DMS 273 (cell line): ENCODE data around the gene PDSS2.
"Not testable (repeated sequence)": the region's sequence is repeated elsewhere in the genome, so short reads cannot be mapped to it uniquely, and the experiment has no call there.

Experiments used
- DNase-seq: peaks from one replicate; lab custom pipeline; 2025; ENCODE audit not compliant: unreplicated experiment; lab: John Stamatoyannopoulos, UW

PDSS2 gene

GRCh38 chr6:107280001-107280400 is 179.4 kb downstream of the PDSS2 start:
- not testable (repeated sequence) for DNase-seq

DNA sequence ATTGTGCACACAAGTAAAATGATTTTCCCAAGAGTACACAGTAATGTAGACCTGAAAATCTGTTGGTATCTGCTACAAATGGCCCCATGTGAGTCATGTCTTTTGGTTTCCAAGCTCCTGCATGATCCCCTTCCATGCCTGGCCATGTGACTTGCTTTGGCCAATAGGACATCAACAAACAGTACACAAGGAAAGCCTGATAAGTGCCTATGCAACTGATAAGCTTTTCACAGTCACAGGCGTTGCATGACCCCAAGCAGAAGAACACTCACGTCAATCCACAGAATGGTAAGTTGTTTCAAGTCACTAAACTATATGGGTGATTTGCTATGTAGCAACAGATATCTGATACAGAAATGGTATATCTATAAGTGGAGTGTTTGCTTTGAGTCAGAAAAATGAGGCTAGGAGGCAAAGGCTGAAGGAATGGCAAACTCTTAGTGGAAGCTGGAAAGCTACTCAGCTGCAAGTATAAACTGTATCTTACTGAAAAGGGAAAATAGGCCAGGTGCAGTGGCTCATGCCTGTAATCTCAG is 184.0 kb downstream of the PDSS2 start:
- DNase-seq = no peak

DNA sequence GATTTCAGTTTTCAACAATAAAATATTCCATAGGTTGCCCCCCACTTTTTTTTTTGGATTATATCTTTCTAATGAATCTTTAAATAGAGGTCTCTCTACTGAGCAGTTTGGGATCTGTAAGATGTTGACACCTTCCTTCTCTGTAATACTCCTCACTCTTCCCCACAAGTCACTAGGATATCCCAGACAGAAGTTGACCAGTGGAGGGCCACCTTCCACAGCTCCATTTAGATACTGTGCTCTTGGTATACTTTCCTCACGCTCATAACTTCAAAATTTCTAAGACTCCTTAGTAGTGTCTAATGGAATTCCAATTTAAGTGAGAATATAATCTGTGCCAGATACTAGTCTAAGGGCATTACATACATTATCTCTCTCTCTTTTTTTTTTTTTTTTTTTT is 185.1 kb downstream of the PDSS2 start:
- no peak for DNase-seq

- no peak for DNase-seq
Measured at GRCh38 chr6:107272246-107272645, 187.1 kb downstream of the PDSS2 start.

DNA sequence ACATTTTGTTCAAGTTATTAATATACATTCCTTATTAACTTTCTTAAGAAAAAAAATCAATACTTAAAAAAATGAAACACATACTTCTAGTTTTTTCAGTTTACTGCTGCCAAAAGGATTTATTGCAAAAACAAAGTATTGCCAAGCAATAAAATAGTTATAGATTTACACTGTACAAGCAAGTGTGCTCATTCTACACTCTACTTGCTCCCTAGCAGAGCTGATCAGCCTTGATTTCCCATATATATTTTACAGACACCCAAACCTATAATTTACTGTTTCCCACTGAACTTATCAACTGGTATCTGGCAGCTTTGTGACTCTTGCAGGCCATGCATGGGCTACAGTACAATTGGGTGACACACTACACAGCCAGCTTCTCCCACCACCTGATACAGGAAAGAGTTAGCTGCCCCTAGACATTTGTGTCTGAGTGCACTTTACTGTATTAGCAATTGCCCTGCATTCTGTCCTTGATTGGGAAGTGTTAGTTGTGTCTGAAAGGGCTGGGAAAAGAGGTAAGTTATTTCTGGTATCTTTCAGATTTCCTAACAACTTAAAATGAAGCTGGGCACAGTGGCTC is 188.1 kb downstream of the PDSS2 start:
- DNase-seq = no peak

- DNase-seq = no peak
Measured at GRCh38 chr6:107267634-107268033, 191.7 kb downstream of the PDSS2 start.

DNA sequence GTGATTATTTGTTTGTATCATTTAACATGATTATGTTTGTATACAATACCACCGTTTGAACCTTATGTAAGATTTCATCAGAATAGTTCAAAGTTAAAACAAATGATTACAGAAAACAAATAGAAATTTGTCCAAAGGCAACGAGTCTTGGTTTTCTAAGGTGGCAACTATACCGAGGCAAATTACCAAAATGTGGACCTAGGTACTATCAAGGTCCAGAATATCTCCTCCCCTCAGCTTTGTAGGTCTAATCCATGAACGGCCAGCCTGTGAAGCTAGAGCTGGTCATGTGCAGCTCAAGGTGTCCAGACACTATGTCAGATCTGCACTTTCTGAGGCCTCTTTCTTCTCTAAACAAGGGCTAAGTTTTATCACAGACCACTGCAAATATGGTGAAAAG is 192.4 kb downstream of the PDSS2 start:
- DNase-seq = no peak

DNA sequence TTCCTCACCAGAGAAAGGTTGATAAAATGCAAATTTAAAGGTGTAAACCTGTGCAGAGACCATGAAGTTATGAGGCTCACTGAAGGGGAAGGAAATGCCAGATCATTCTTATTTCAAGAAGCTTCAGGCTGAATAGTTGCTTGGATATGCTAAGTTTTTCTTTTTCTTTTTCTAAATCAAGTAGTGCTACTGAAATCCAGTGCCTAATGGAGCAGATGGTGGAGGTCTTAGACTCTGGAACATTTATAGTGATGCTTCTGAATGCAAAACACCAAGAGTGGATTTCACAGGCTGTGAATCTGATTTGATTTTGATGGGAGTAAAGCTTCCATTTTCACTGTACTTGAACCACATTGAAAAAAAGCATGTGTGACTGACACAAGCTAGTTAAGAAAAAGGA is 192.8 kb downstream of the PDSS2 start:
- DNase-seq = peak; percentile 32

- no peak for DNase-seq
Measured at GRCh38 chr6:107264357-107264840, 195.0 kb downstream of the PDSS2 start.

DNA sequence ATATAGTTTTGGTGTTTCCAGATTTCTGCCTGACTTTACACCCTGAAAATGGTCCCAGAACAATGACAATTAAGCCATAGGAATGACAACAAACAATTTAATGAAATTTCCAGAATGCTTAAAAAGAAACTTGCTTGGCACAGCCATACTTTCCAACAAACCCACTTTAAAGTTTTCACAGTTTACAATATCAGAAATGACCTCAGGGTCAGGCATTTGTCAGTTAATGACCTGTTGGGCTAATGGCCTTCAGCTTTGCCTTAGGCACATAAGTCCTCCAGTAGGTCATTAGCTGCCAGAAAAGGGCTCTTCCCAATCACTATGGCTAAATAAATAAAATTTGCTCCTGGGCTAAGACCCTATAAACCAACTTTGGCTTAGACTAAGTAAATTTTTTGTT is 199.4 kb downstream of the PDSS2 start:
- no peak for DNase-seq

DNA sequence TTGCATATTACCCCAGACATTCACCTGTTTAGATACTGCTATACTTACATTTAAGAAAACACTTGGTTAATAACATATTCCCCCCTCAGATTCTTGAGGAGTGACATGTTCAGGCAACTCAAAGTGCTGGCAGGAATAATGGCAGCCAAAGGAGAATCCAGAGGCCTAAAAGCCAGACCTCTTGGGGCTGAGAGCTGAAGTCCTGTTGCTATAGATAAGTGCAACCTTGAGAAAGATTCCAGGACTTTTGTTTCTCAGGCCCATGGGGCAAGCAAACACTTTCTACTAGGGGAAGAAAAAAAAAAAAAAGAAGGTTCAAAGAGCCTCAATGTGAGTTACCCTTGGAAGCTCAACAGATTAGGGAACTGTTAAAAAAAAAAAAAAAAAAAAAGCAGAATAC is 211.2 kb downstream of the PDSS2 start:
- no peak for DNase-seq

DNA sequence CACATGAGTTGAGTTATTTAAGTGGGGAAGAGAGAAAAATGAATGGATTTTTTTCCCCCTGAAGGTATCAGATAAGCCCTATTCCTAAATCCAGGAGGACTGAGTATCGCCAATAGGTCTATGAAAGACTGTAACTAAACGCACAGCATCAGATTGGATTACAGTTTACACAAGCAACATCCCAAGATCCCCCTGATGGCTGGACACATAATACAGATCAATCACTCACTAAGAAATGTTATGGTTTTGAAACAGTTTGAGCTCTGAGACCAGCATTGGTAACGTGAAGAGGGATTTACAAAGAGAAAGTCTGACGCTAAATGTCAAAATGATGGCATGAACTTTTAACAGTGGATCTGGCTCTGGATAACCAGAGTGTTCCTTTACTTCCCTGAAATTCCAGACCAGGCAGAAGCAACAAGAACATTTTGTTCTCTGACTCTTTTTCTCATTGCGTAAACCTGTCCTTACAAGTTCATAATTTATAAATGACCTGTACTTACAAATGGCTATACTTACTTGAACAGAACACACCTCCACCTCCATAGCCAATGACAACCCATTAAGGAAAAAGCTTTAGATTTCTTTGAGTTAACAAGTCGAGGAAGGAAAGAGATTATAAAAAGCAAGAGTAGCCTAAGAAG is 212.3 kb downstream of the PDSS2 start:
- no peak for DNase-seq

- DNase-seq = no peak
Measured at GRCh38 chr6:107246249-107246971, 213.0 kb downstream of the PDSS2 start.

DNA sequence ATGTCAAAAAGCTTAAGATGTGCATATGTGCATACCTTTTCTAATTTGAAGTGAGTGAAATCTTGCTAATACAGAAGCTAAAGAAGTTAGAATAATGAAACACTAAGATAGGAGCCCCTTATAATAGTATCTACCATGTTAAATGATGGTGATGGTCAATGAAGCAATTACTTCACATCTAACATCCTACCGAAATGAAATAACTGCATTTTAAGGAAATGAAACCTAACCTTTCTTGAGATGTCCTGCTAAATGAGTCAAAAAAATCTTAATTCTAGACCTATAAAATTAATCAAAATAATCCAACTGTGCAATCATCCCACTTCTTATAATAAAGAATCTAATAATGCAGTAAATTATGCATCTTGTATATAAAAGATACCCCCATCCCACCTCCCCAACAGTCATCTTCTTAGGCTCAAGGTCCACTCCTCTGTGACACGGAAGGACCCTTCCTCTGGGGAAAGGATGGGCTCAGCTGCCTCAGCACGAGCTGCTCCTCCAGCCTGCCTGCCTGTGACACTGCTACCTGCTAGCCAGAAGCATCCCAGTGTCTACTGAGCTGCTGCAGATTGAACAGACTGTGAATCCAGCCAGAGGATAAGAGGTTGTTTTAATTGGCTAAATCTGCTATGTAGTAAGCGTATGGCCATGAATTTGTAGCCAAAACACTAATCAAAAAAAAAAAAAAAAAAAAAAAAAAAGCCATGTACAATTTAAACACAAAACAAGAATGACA is 214.5 kb downstream of the PDSS2 start:
- peak; percentile 20 for DNase-seq

GRCh38 chr6:107244082-107244741 is 215.2 kb downstream of the PDSS2 start:
- DNase-seq = peak; percentile 48

DNA sequence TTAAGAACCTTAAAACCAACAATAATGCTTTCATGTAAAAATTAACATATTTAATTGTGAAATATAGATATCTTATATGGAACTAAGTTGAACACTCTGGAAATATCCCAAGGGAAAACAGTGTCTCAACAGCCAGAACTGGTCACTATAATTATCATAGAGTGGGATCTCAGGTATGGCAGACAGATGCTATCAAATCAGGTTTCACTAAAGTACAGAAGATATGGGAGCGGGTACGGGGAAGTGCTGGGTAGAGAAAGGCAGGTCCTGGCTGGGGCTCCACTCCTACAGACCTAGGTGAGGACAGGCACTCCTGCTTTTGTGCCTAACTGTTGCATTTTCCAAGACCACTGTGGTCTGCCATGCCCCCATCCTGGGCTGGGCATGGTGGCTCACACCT is 215.9 kb downstream of the PDSS2 start:
- no peak for DNase-seq

DNA sequence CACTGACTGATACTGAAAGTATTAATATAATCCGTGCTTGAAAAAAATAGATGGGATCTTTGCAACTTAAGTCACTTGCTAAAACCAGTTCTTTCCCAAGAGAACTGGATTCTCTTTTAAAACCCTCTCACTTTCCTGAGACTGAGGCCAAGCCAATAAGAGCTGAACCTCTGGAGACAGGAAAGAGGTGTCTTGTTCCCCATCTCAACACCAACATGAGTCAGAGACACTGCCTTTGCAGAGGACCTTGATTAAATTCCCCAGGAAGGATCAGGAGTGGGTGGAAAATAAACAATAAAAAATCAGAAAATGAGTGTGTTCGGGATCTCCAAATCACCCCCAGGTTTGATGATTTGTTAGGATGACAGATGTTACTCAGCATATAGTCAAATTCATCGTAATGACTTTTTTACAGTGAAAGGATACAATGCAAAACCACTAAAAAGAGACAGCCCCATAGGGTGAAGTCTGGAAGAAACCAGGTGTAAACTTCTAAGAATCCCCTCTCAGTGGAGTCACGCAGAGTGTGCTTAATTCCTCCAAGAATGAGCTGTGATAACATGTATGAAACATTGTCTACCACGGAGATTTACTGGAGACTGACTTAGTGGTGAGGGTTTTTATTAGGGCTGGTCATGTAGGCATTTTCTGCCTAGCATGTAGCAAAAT is 221.2 kb downstream of the PDSS2 start:
- no peak for DNase-seq

DNA sequence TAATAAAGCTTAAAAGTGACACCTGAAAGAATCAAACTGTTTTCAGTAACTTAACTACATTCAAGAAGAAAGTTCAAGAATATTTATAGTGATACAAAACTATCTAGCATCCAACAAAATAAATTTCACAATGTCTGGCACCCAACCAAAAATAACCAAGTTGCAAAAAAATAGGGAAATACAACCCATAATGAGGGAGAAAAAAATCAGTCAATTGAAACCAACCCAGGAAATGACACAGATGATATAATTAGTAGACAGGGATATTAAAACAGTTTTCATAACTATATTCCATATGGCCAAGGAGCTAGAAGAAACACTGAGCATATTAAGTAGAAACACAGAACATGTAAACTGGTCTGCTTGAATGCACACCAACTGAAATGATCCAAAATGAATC is 223.9 kb downstream of the PDSS2 start:
- no peak for DNase-seq

GRCh38 chr6:107235007-107235406 is 224.4 kb downstream of the PDSS2 start:
- no peak for DNase-seq

GRCh38 chr6:107231243-107231642 is 228.1 kb downstream of the PDSS2 start:
- no peak for DNase-seq
